ENCODE measurements around the gene BDKRB2.

DNA sequence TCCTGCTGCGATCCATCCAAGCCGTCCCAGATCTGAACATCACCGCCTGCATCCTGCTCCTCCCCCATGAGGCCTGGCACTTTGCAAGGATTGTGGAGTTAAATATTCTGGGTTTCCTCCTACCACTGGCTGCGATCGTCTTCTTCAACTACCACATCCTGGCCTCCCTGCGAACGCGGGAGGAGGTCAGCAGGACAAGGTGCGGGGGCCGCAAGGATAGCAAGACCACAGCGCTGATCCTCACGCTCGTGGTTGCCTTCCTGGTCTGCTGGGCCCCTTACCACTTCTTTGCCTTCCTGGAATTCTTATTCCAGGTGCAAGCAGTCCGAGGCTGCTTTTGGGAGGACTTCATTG, 59.5 kb downstream of the BDKRB2 start:
- TF ChIP-seq POLR2A (IDR thresholded peaks at IDR 0.05; ENCODE audit: low read length) = no peak
- no peak for TF ChIP-seq GATA1 (IDR thresholded peaks at IDR 0.05; ENCODE audit: low read depth, low read length)
